IMR-90 (cell line): ENCODE measurements around the gene PLTP. TPM values are rescaled to one million over a fixed set of nuclear protein-coding genes. Genes with fewer than 3 reads are reported as not detected.

Experiments used
- ATAC-seq: fragments of 200-7000 bp; cut with Tn5 transposase; 2 replicates; pipeline ENCODE4 v1.9.1; 2020; ENCODE audit warnings: low read depth, mild to moderate bottlenecking, moderate library complexity
- BruUV-seq: library from RNA; stranded (reverse); fragments of 400-500 nt; replicated peaks from 2 replicates; lab custom pipeline; 2021; lab: Mats Ljungman, UMichigan
- CTCF ChIA-PET: fragments of 300-600 bp; formaldehyde crosslinking; extraction: SDS; loops from one replicate; lab custom pipeline; 2021; ENCODE audit warnings: antibody characterized with exemption; lab: Yijun Ruan, JAX
- POLR2A ChIA-PET: fragments of 300-600 bp; sonication (Branson Sonifier 250); formaldehyde crosslinking; loops from one replicate; lab custom pipeline; 2022; ENCODE audit warnings: antibody characterized with exemption; ENCODE audit not compliant: unreplicated experiment; lab: Charles Lee
- DNase-seq: peaks from one replicate; pipeline ENCODE4 v3.0.0; 2013
- H2AFZ ChIP-seq: replicated peaks from 2 replicates; pipeline ENCODE3; 2013; ENCODE audit warnings: low read length, mild to moderate bottlenecking; ENCODE audit not compliant: poor library complexity
- H2AK5ac ChIP-seq: 2 replicates; pipeline ENCODE4 v1.6.1; 2013; ENCODE audit warnings: low read depth, low read length, inconsistent platforms
- H2AK9ac ChIP-seq: replicated peaks from 2 replicates; pipeline ENCODE3; 2013; ENCODE audit warnings: mild to moderate bottlenecking, low read depth, low read length, moderate library complexity; ENCODE audit not compliant: poor library complexity
- H2BK120ac ChIP-seq: 2 replicates; pipeline ENCODE4 v1.6.1; 2013; ENCODE audit warnings: low read depth, low read length, inconsistent platforms
- H2BK15ac ChIP-seq: 3 replicates; pipeline ENCODE4 v1.6.1; 2013; ENCODE audit warnings: low read depth, low read length, inconsistent platforms
- H2BK20ac ChIP-seq: 2 replicates; pipeline ENCODE4 v1.6.1; 2013; ENCODE audit warnings: low read depth, mild to moderate bottlenecking, inconsistent platforms, low read length, moderate library complexity
- H2BK5ac ChIP-seq: 2 replicates; pipeline ENCODE4 v1.6.1; 2013; ENCODE audit warnings: mild to moderate bottlenecking, low read depth, low read length, inconsistent platforms; ENCODE audit not compliant: poor library complexity, severe bottlenecking
- H3K14ac ChIP-seq: replicated peaks from 2 replicates; pipeline ENCODE4 v1.6.1; 2013; ENCODE audit warnings: low read depth, low read length, inconsistent platforms
- H3K18ac ChIP-seq: 2 replicates; pipeline ENCODE4 v1.6.1; 2013; ENCODE audit warnings: low read depth, low read length, control low read depth
- H3K23ac ChIP-seq: 2 replicates; pipeline ENCODE4 v1.6.1; 2013; ENCODE audit warnings: low read depth, low read length, inconsistent platforms
- H3K27ac ChIP-seq: 2 replicates; pipeline ENCODE4 v1.5.1; 2013; ENCODE audit warnings: mild to moderate bottlenecking, control low read depth, low read length; ENCODE audit not compliant: insufficient read depth
- H3K27me3 ChIP-seq: 2 replicates; pipeline ENCODE4 v1.6.1; 2013; ENCODE audit warnings: low read length; ENCODE audit not compliant: control insufficient read depth, insufficient read depth
- H3K36me3 ChIP-seq: 2 replicates; pipeline ENCODE4 v1.6.1; 2013; ENCODE audit warnings: low read length, mixed read lengths; ENCODE audit not compliant: control insufficient read depth, insufficient read depth
- H3K4ac ChIP-seq: 2 replicates; pipeline ENCODE4 v1.6.1; 2013; ENCODE audit warnings: low read depth, low read length, inconsistent platforms
- H3K4me1 ChIP-seq: 2 replicates; pipeline ENCODE4 v1.6.1; 2013; ENCODE audit warnings: low read length, mixed read lengths; ENCODE audit not compliant: control insufficient read depth, insufficient read depth
- H3K4me2 ChIP-seq: 2 replicates; pipeline ENCODE4 v1.6.1; 2013; ENCODE audit warnings: low read depth, mild to moderate bottlenecking, control low read depth, low read length, moderate library complexity
- H3K4me3 ChIP-seq: 2 replicates; pipeline ENCODE4 v1.5.1; 2013; ENCODE audit warnings: low read depth, mild to moderate bottlenecking, control low read depth, low read length, moderate library complexity; ENCODE audit not compliant: insufficient read depth
- H3K56ac ChIP-seq: 2 replicates; pipeline ENCODE4 v1.6.1; 2013; ENCODE audit warnings: low read length, inconsistent platforms; ENCODE audit not compliant: insufficient read depth; ENCODE audit errors: extremely low read depth
- H3K79me1 ChIP-seq, 2 experiments: 2 replicates each; pipeline ENCODE4 v1.6.1; 2013; ENCODE audit warnings: low read length in 2 of 2, inconsistent platforms in 1 of 2, low read depth in 1 of 2
- H3K9ac ChIP-seq: 2 replicates; pipeline ENCODE4 v1.6.1; 2013; ENCODE audit warnings: low read depth, low read length, control low read depth
- H3K9me1 ChIP-seq: 2 replicates; pipeline ENCODE4 v1.6.1; 2013; ENCODE audit warnings: low read length, inconsistent platforms; ENCODE audit not compliant: insufficient read depth
- H3K9me3 ChIP-seq: 2 replicates; pipeline ENCODE4 v1.6.1; 2013; ENCODE audit warnings: low read length; ENCODE audit not compliant: control insufficient read depth, insufficient read depth
- H4K20me1 ChIP-seq: 2 replicates; pipeline ENCODE4 v1.6.1; 2013; ENCODE audit warnings: low read length, inconsistent platforms; ENCODE audit not compliant: insufficient read depth
- H4K5ac ChIP-seq: 2 replicates; pipeline ENCODE4 v1.6.1; 2013; ENCODE audit warnings: mild to moderate bottlenecking, low read depth, low read length, control low read depth
- H4K8ac ChIP-seq, 2 experiments: 2 replicates each; pipeline ENCODE4 v1.6.1; 2013; ENCODE audit warnings: low read depth in 2 of 2, low read length in 2 of 2, control low read depth in 1 of 2, inconsistent platforms in 1 of 2
- H4K91ac ChIP-seq: 2 replicates; pipeline ENCODE4 v1.6.1; 2013; ENCODE audit warnings: low read depth, low read length, inconsistent platforms; ENCODE audit not compliant: insufficient read depth
- CEBPB ChIP-seq: IDR thresholded peaks from 2 replicates; pipeline ENCODE4 v1.6.1; 2012; ENCODE audit warnings: low read depth, low read length, improper control_type of control experiment
- ELK1 ChIP-seq: fragments of 150-350 bp; IDR thresholded peaks from 2 replicates; pipeline ENCODE4 v1.6.1; 2016; ENCODE audit warnings: low read depth, mild to moderate bottlenecking, low read length, moderate library complexity, borderline replicate concordance
- FOS ChIP-seq: fragments of 150-350 bp; IDR thresholded peaks from 2 replicates; pipeline ENCODE4 v1.6.1; 2016; ENCODE audit warnings: low read depth, low read length
- MAFK ChIP-seq: IDR thresholded peaks from 2 replicates; pipeline ENCODE4 v1.6.1; 2012; ENCODE audit warnings: low read depth, low read length, improper control_type of control experiment
- MAZ ChIP-seq: IDR thresholded peaks from 2 replicates; pipeline ENCODE4 v1.6.1; 2012; ENCODE audit warnings: low read depth, mild to moderate bottlenecking, low read length, improper control_type of control experiment, moderate library complexity, borderline replicate concordance
- POLR2A ChIP-seq: IDR thresholded peaks from 2 replicates; pipeline ENCODE4 v1.6.1; 2012; ENCODE audit warnings: mild to moderate bottlenecking, low read depth, low read length
- RCOR1 ChIP-seq: IDR thresholded peaks from 2 replicates; pipeline ENCODE4 v1.6.1; 2012; ENCODE audit warnings: mild to moderate bottlenecking, low read length, improper control_type of control experiment; ENCODE audit not compliant: insufficient replicate concordance
- SMC3 ChIP-seq: fragments of 150-350 bp; IDR thresholded peaks from 2 replicates; pipeline ENCODE4 v1.6.1; 2016; ENCODE audit warnings: low read depth, mild to moderate bottlenecking, antibody characterized with exemption, low read length, moderate library complexity
- USF2 ChIP-seq: fragments of 150-350 bp; IDR thresholded peaks from 2 replicates; pipeline ENCODE4 v1.6.1; 2017; ENCODE audit warnings: mild to moderate bottlenecking, antibody characterized with exemption, low read length, low read depth
- WGBS, 2 experiments: methylation state at CpG; one replicate each; pipeline versions ENCODE4 v1.1.5 to v1.1.7; 2013; ENCODE audit warnings: missing lambda C conversion rate in 2 of 2; ENCODE audit not compliant: insufficient read length in 1 of 2; ENCODE audit errors: extremely low coverage in 2 of 2; 5-methylcytosine and 5-hydroxymethylcytosine counted together
- dilution Hi-C: fragments of 300-500 bp; cut with HindIII; formaldehyde crosslinking; loops from one replicate; pipeline ENCODE4 v1.14.3; 2018; ENCODE audit warnings: low sequenced_read_pairs; ENCODE audit not compliant: unreplicated experiment
- in situ Hi-C: fragments of 300-500 bp; cut with MboI; formaldehyde crosslinking; loops from 3 replicates; pipeline ENCODE4 v1.14.3; 2019; ENCODE audit warnings: low sequenced_read_pairs, inconsistent platforms, mixed read lengths
- intact Hi-C: fragments of 100-400 bp; cut with micrococcal nuclease; formaldehyde crosslinking; loops from 2 replicates; pipeline ENCODE4 v1.10.0; 2022
- polyA plus RNA-seq, 3 experiments: library from polyadenylated mRNA; depleted of rRNA; stranded (reverse); fragments of >200 nt; gene quantifications; 2 replicates each; pipeline ENCODE4 v1.2.3, GENCODE V29; 2012; ENCODE audit warnings: low replicate concordance in 1 of 3
- total RNA-seq: library from RNA; depleted of rRNA; stranded (reverse); fragments of >200 nt; gene quantifications from 2 replicates; pipeline ENCODE4 v1.2.3, GENCODE V29; 2012

PLTP gene
- total and polyA plus RNA-seq, 2 of the 4 experiments (the other 2 are of a cell fraction) = 5.4 to 55.8 TPM

DNA sequence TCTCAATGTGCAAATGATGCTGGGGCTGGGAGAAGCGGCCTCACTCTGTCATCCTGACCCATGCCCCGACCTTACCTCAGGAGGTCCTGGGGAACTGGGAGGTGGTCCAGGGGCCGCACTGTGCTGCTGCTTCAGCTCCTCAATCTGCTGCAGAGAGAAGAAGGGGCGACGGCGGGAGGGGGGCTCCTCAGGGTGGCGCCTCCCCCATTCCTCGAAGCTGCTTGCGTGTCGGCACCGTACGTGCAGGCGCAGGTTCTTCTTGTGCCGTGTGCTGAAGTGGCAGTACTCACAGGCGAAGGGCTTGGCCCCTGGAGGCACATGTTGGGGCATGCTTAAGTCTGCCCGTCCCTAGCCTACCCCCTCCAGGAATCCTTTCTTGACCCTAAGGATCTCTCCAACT, 47.2 kb upstream of the PLTP start:
- H2BK120ac ChIP-seq = no peak overlapping the region
- peaks cover 3 to 5% of the 10 kb centered on the region in 2 experiments; a peak in 1 of 4 replicates for H3K79me1 ChIP-seq
- no peak overlapping the region for H4K91ac ChIP-seq
- H3K4ac ChIP-seq = no peak overlapping the region
- no TSS peak for BruUV-seq
- no peak overlapping the region for H2BK15ac ChIP-seq
- peaks cover 64% of the 10 kb centered on the region for H3K36me3 ChIP-seq
- in situ Hi-C loops = no loop called here
- intact Hi-C loops = no loop called here
- no peaks in the 10 kb centered on the region for H3K9me3 ChIP-seq
- H3K4me1 ChIP-seq = no peaks in the 10 kb centered on the region
- ChIA-PET CTCF (interaction anchor here (3.2 kb wide), 1 partner anchor 11 kb away, joined by 13 read pairs; no protein-coding TSS in a partner anchor), POLR2A (no interaction called here)
- H3K27ac ChIP-seq = no peak overlapping the region
- no peak overlapping the region for H2BK20ac ChIP-seq
- H3K14ac ChIP-seq = no peak overlapping the region
- no peak for TF ChIP-seq USF2
- TF ChIP-seq POLR2A = no peak
- no peak for TF ChIP-seq SMC3
- TF ChIP-seq CEBPB = no peak
- TF ChIP-seq RCOR1 = no peak
- TF ChIP-seq FOS = no peak
- no peak for TF ChIP-seq MAZ
- TF ChIP-seq MAFK = no peak
- TF ChIP-seq ELK1 = no peak
- ATAC-seq (no peak), DNase-seq (no peak)
- no peak overlapping the region for H2BK5ac ChIP-seq
- WGBS, 2 experiments = 97% methylated on average over 5 of the region's 16 CpGs; no CpG with 5 or more reads in 1 of the 2 experiments
- no peak overlapping the region for H4K5ac ChIP-seq
- no peak overlapping the region for H3K4me2 ChIP-seq
- H3K18ac ChIP-seq = no peak overlapping the region
- H2AK9ac ChIP-seq = no peak overlapping the region
- no peak overlapping the region for H2AK5ac ChIP-seq
- no peaks in the 10 kb centered on the region for H3K27me3 ChIP-seq
- H3K23ac ChIP-seq = no peak overlapping the region
- no peak overlapping the region for H2AFZ ChIP-seq
- no peaks in the 10 kb centered on the region for H4K20me1 ChIP-seq
- no peak overlapping the region for H3K4me3 ChIP-seq
- no peak overlapping the region for H3K9ac ChIP-seq
- H3K56ac ChIP-seq = no peak overlapping the region
- dilution Hi-C loops = no loop called here
- H3K9me1 ChIP-seq = no peaks in the 10 kb centered on the region
- no peak overlapping the region for H4K8ac ChIP-seq
